Measurements from ENCODE around the gene PSMG4.

The PSMG4 gene

DNA sequence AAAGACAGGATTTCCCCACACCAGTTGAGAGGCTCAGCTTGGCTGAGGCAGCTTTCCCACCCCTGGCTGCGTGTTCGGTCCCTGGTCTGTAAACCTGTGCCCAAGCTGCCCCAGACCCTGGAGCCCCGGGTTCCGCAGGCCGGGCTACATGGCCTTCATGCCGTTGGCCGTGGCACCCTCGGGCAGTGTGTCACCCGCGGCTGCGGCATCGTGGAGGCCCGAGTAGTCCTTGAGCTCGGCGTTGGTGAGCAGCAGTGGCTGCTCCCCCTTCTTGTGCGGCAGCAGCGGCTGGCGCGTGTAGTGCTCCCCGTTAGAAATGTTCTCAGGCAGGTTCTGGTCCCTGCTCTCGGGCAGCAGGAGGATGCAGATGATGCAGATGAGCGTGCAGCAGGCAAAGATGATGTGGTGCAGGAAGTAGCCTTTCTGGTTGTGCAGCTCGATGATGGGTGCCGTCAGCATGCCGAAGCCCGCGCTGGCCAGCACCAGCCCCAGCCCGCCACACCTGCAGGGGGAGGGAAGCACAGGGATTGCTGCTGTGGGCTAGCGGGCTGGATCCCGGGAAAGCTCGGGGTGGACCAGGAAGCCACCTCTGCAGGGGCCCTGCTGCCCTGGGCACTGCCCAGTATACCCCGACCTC lies 14.3 kb downstream of the PSMG4 start:
- in situ Hi-C loops (cut with MboI; ENCODE audit: low sequenced_read_pairs), result no loop called here

DNA sequence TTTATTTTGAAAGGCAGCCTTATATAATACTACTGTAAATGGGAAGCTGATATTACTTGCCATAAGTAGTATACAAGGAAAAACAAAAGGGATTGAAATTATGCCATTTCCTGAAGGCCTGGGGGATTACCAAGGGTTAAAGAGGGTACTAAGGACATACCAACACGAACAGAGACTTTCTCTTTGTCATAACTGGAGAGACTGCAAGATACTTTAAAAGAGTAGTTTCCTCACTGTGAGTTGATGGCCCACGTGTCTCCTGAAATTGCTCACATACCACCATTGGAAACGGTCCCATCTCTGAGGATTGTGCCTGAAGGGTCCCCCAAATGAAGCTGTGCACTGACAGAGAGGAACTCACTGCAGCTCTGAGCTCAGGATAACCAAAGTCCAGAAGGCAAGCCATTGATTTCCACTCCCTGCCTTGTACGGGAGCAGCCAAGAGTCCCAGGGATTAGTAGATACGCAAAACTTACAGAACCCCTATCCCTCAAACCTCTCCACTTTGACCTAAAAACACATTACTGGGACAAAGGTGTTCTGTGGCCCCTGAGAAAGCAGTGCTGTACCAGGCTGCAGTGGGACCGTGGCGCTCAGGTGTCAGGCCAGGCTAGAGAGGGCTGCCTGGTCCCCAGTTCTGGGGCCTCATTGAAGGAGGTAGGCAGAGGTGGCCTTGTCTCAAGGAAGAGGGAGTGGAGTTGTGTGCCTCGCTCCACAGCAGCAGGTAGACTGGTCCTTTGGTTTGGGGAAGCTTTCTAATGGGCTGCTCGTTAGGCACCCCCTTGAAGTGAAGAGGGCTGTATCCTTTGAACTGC lies 15.2 kb downstream of the PSMG4 start:
- in situ Hi-C loops (cut with MboI; ENCODE audit: low sequenced_read_pairs), result no loop called here

DNA sequence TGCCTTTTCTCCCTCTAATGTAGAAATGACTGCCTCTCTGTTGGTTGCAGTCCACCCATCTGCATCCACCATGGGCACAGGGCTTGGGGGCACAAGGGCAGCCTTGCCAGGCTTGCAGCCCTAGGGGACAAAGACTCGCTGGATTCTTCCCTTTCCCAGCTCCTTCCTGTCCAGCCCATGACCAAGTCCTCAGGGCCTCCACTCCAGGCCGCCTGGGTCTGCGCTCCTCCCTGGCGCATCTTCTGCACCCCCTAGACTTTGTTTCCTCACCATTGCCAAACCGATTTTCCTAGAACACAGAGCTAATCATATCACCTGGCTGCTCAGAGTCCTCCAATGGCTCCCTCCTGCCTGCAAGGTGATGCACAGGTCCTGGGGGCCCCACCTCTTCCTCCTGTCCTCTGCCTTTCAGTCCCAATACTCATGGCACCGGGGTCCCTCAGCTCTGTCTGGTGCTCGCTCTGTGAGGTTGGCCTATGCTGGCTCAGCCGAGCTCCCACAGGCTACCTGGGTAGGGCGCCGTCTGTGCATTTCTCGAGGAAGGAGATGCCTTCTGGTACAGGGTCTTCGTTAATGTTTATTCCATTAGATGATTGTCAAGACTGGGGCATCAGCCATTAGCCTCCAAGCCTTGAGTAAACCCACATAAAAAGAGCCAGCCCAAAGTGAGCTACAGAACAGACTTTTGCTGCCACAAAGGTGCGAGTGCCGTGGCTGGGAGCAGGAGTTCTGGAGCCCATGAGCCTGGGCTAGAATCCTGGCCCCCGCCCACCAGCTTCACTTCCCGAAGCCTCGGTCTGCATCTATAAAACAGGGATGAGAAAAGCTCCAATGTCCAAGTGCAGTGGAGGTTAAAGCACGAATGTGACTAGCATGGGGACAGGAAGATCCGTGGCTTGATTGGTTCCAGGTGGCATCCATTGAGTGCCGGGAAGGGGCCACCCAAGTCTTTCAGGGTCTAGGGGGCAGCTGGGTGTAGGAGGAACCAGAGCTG lies 17.7 kb downstream of the PSMG4 start:
- in situ Hi-C loops (cut with MboI; ENCODE audit: low sequenced_read_pairs), result no loop called here

DNA sequence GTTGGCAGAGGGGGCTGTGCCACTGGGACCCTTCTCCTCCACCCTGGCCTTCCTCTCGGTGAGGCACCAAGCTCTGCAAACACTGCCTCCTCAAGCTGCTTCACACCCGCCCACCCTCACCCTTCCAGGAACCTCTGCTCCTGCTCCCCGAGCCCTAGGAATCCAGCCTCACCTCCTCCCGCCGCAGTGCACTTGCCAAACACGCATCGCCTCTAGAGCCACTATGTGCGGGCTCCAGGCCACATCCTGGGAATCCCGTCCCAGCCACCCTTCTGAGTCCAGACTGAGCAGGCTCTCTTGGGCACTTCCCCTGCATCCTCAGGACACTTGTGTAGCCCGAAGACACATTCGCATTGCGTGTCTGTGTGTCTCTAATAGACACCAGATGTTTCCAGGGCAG lies 18.5 kb downstream of the PSMG4 start:
- in situ Hi-C loops (cut with MboI; ENCODE audit: low sequenced_read_pairs), result no loop called here

DNA sequence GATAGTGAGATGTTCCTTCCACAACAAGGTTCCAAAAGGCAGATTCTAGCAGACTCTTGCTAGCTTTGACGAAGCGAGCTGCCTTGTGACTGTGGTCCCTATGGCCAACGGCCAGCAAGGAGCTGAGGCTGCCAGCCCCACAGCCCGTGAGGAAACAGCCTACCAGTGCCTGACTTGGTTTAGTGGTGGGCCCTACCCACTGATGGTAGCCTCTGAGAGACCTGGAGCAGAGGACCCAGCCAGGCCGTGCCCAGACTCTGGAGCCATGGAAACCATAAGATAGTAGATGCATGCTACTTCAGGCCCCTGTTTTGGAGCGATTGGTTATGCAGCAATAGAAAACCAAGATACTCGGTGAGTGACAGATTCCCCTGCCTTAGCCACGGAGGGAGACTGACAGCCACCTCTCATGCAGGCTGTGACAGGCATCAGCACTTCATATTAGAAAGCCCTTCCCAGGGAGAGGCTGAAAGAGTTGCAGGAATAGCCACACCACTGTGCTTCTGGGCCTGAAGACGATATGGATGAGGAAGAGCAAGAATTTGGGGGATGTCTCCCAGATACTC lies 19.2 kb downstream of the PSMG4 start:
- in situ Hi-C loops (cut with MboI; ENCODE audit: low sequenced_read_pairs), result no loop called here

DNA sequence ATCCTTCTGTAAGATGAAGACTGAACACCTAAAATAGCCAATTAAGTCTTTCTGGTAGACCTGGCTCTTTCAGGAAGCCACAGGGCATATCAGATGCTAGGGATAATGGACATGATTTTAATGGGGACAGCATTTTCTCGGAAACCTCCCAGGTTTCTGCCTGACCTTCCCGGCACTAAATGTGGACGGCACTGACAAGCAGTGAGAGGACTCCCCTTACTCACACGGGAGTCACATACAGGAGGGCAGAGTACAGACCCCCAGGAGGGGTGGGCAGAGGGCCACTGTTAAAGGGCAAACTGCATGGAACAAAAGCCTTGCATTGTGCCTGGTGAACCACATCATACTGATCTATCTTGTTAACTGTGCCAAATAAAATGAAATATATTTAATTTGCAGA lies 19.9 kb downstream of the PSMG4 start:
- in situ Hi-C loops (cut with MboI; ENCODE audit: low sequenced_read_pairs), result no loop called here

DNA sequence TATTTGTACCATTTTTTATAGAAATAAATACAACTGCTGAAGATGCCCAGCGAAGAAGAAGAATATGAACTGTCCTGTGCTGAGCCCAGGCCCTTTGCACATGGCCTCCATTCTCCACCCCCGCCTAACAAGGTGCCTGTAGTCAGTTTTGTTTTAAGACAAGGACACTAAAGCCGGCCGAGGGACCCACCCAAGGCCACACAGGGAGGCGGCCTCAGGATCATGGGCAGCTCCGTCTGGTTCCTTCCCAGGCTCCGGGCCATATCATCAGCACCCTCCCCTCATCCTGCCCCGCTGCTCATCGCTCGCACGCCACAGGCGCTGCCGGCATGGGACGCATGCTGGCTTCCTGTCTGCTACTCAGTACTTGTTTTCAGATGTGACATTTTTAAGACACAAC lies 21.3 kb downstream of the PSMG4 start:
- in situ Hi-C loops (cut with MboI; ENCODE audit: low sequenced_read_pairs), result no loop called here

DNA sequence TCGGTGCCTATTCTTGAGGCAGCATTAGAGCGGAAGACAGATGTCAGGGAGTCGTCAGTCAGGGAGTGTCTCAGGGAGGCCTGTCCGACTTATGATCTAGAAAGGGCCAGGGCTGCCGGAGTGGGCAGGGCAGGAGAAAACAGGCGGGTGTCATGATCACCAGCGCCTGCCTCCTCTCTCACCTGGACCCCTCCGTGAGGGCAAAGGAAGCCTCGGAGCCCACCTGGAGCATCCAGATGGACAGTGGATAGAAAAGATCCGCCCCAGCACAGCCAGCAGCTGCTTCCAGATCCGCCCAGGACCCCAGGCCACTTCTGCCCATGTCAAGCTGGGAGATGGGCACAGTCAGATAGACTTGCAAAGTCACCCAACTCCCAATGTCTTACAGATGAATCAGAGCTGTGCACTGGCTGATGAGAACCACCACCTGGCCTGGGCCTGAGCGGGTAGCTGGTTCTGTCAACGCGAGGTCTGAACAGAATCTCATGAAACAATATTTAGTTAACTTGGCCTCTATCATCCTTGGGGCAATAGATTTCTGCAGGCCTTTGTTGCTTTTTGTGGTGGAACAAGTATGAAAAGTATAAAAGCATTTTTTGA lies 22.2 kb downstream of the PSMG4 start:
- in situ Hi-C loops (cut with MboI; ENCODE audit: low sequenced_read_pairs), result no loop called here

GRCh38 chr6:3281631-3282475 lies 23.1 kb downstream of the PSMG4 start:
- in situ Hi-C loops (cut with MboI; ENCODE audit: low sequenced_read_pairs), result no loop called here

GRCh38 chr6:3282476-3283236 lies 23.9 kb downstream of the PSMG4 start:
- in situ Hi-C loops (cut with MboI; ENCODE audit: low sequenced_read_pairs), result no loop called here

- in situ Hi-C loops (cut with MboI; ENCODE audit: low sequenced_read_pairs), result no loop called here
Measured at GRCh38 chr6:3283241-3283640, 24.5 kb downstream of the PSMG4 start.

DNA sequence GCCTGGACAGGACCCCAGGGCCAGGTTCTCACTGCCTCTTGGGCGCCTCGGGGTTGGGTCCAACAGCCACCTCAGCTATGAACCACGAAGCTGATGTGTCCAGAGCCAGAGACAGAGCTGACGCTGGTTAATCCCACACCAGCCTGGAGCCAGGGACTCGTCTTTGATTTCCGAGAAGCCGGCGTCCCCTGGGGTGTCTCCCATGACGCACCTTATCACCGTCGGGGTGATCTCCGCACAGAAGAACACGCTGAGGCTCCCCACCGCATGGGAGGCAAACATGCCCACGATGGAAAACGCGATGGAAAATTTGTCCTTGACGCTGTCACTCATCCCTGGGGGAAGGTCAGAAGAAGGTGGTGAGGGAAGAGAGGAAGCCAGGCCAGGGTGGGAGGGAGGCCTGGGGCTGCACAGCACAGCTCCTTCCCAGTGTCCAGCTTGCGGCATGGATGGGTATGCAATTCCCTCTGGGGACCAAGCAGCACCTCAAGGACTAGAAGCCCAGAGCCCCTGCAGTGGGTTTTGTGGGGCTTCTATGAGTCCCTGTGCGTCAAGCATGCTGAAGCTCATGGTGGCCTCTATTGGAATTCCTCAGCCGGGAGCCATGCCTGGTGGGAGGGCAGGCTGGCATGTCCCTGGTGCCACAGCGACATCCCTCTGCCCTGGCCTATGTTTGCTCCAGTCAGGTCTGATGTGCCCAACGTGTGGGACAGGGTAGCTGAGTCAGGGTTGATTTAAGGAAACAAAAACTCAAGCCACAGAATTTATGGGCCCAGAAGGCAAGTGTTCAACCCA lies 25.1 kb downstream of the PSMG4 start:
- in situ Hi-C loops (cut with MboI; ENCODE audit: low sequenced_read_pairs), result no loop called here

GRCh38 chr6:3284436-3284876 lies 25.7 kb downstream of the PSMG4 start:
- in situ Hi-C loops (cut with MboI; ENCODE audit: low sequenced_read_pairs), result no loop called here

GRCh38 chr6:3285049-3285639 lies 26.4 kb downstream of the PSMG4 start:
- in situ Hi-C loops (cut with MboI; ENCODE audit: low sequenced_read_pairs), result no loop called here

DNA sequence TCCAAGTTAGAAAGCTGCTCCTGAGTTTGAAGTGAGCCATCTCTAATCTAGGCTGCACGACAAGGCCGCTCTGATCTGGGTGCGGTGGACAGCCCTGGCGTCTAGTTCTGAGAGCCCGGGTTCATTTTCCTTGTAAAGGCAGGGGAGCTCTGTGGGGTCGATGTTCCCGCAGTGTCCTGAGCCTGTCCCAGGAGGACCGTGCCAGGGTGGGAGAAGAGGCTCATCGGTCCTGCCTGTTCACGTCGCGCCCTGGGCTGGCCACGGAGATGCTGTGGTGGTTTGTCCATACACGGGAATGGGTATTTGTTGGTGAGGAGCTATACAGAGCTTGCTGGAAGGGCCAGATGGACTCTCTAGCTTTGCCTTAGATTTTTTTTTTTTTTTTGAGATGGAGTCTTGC lies 27.0 kb downstream of the PSMG4 start:
- in situ Hi-C loops (cut with MboI; ENCODE audit: low sequenced_read_pairs), result no loop called here

DNA sequence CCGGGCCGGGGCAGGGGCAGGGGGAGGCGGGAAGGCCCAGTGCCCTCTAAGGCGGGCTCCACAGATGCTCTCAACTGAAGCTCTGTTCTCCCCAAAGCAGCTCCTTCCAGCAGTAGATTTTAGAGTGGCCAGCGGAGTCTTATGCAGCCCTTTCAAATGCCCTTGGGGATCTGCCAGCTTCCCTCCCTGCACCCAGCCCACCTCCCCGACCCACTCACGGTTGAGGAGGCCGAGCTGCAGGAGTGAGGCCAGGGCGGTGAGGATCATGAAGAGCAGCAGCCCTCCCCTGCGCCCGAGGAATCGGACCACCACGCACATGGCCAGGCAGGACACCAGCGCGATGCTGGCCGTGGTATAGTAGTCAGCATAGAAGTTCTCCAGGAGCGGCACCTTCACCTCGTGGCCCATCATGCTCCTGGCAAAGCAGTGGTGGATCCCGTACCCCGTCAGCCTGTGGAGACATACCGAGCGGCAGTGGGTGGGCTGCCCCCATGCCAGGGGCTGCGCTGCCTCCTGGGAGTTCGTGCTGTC lies 28.0 kb downstream of the PSMG4 start:
- in situ Hi-C loops (cut with MboI; ENCODE audit: low sequenced_read_pairs), result no loop called here

DNA sequence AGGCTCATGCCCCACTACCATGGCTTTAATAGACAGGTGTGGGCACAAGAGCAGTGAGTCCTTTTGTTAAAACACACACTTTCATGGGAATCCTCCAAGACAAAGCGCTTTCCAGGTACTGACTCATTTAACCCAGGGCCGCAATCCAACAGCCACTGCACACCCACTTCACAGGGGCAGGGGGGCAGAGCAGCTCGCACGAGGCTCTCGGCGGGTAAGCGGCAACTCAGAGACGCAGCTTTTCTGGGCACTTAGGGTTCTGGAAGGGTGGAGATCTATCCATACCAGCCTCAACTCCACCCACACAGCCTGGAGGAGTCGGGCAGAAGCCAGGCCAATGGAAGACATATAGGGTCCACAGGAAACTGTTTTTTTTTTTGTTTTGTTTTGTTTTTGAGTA lies 28.6 kb downstream of the PSMG4 start:
- in situ Hi-C loops (cut with MboI; ENCODE audit: low sequenced_read_pairs), result no loop called here

All from hTERT RPE-1 (cell line).